HG03039 (cell line): ENCODE data around the gene PDE4D.
A peak's percentile ranks its signal among the peaks of the same experiment; 100 is the strongest.

ENCODE experiments used
- ATAC-seq: cut with Tn5 transposase; IDR thresholded peaks from one replicate; pipeline ENCODE4 v1.9.1; 2021; ENCODE audit warnings: mild to moderate bottlenecking, moderate library complexity; ENCODE audit not compliant: unreplicated experiment

Gene PDE4D

DNA sequence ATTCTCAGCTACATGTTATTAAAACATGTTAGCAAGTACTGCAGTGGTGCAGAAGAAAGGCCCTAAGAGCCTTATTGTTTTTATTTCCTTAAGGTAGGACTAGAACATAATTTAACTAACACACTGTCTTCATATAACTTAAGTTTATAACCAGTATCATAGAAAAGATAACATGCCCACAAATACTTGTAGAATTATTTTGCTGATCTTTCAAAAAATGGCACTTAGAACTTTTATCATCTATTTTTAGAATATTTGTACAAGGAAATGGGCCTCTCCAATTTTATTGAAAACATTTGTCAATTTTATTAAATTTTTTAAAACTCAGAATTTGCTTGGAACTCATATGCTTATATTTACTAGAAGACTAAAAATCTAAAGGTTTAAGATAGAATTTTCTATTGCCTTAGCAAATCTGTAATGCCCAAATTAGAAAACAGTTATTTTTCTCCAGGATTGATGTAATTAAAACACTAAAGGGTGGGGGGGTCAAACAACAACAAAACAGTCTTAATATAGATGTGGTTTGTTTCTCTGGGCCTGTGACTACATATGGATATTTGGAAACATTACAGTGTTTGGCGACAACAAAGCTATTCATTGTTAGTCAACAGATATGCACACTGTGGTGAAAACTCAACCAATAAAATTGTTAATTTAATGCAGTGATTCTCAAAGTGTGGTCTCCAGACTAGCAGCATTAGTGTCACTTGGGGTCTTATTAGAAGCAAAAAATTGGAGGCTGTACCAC, 360.4 kb downstream of the PDE4D start:
- ATAC-seq = no peak

DNA sequence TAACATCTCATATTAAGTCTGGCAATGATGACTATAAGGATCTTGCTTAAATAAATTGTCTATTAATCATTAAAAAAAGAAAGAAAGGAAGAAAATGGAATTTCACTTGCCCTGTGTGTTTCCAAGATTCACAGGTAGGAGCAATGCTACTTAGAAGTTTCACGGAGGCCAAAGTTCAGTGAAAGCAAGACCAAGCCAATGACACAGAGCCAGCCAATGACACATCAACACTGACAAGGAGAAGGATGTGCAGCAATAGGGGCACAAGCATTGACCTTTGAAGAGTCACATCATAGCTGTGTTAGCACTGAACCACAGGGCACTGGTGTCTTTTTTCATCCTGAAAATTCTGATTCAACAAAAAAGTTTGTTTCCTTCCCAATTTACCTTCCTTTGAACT, 364.3 kb downstream of the PDE4D start:
- ATAC-seq = no peak

DNA sequence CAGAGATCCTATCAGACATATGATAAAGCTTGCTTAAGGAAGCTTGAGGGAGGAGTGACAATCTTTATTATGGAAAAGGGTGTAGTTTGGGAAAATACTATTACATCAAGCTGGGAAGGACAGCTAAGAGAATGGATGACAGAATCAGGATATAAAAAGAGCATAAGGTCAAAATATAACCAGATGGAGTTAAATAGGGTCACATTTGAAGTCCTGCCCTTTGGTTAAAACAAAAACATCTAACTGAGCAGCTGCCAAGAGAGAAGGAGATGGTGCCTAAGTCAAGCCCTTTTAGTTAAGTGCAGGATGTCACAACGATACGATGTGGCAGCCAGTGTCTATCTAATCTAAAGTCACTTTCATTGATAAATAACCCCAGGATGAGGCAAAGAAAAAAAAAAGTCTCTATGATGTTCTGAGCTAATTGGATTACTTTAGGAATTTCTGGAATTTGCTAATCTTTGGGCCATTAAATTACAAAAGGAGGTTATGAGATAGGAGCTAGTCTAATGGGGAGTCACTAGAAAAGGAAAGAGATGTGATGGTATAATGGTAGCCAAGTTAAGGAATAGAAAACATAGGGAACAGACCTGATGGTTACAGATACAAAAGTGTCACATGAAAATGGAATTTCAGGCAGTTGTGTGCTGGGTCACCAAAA, 365.2 kb downstream of the PDE4D start:
- ATAC-seq = no peak

DNA sequence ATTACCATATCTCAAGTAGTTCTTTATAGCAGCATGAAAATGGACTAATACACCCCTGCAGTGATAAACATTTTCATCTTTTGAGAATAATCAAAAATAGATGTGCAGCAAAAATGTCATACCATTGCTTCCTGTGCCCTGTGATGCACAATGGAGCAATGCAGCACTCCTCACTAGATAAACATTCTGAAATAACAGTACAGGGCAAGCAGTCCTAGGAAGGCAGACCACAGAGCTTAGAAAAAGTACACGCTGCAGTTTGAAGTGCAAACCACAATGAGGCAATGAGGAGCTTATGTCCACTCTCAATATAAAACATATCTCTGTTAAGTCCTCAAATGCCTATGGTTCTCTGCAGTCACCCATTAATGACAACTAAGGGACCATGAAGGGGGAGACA, 367.6 kb downstream of the PDE4D start:
- no peak for ATAC-seq

DNA sequence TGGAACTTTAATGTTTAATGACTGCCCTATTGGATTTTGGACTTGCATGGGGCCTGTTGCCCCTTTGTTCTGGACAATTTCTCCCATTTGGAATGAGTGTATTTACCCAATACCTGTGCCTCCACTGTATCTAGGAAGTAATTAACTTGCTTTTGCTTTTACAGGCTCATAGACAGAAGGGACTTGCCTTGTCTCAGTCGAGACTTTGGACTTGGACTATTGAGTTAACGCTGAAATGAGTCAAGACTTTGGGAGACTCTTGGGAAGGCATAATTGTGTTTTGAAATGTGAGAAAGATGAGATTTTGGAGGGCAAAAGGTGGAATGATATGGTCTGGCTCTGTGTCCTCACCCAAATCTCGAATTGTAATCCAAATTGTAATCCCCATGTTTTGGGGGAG, 368.2 kb downstream of the PDE4D start:
- no peak for ATAC-seq

- ATAC-seq = no peak
These were observed 371.2 kb downstream of the PDE4D start for GRCh38 chr5:59522201-59522831.

GRCh38 chr5:59521476-59521875, 372.1 kb downstream of the PDE4D start:
- ATAC-seq = no peak

DNA sequence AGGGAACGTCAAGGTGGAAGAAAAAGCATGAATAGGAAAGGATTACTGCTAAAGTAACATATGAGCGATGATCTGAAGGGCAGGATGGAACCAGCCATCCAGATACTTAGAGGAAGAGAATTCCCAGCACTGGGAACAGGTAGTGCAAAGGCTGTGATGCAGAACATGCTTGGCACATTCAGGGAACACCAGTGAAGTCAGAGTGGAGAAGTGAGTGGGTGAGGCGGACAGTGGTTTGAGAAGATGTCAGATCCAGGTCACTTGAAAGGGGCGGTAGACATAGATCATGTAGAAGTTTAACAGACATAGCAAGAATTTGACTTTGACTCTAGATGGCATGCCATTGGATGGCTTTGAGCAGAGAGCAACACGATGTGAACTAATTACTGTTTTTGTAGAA, 374.2 kb downstream of the PDE4D start:
- ATAC-seq = no peak

DNA sequence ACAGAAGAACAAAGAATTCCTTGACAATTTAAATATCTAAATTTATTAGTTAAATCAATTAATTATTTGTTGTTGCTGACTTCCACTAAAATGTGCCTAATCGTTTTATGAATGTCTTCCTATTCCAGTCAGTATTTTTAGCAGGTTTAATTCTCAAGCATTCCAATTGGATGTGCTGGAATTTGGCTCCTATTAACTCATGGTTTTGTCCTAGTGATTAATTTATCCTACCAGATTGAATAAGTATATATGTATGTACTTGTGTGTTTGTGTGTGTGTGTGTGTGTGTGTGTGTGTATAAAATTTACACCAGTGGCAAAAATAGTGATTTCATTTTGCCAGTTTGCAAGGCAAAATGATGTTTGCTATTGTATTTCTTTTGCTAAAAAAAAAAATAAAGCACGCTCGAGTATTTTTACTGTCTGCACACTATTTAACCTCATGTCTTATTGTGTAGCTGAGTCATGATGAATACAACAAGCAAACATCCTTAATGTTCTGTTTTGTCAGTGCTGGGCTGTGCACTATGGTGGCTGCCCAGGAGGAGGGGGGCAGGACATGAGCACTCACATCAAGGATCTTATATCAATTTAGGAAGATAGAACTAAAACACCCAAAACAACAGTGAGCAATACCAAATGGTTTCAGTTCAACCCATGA, 375.5 kb downstream of the PDE4D start:
- no peak for ATAC-seq

GRCh38 chr5:59516161-59516560, 377.4 kb downstream of the PDE4D start:
- no peak for ATAC-seq

DNA sequence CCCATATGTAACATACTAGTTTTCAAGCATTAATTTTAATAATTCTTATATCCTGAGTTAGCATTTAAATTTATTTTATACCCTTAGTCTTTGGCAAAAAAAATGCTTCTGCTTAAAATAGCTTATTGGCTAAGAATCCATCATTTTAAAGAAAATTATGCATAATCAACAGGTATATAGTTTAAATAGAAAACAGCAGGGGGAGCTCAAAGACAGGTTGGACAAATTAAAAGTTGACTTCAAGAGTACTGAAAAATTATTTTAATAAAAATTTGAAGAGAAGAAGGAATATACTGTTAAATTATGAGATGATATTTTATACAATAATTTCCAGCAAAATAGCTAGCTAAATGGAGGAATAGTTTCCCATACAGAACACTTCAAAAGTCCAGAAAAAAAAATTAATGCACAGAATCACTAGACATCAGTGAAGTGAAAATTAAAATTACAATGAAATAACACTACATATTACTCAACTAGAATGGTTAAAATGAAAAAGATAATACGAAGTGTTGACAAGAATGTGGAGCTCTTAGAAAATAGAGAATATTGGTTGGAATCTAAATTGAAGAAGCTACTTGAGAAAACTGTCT, 387.1 kb downstream of the PDE4D start:
- ATAC-seq = no peak

DNA sequence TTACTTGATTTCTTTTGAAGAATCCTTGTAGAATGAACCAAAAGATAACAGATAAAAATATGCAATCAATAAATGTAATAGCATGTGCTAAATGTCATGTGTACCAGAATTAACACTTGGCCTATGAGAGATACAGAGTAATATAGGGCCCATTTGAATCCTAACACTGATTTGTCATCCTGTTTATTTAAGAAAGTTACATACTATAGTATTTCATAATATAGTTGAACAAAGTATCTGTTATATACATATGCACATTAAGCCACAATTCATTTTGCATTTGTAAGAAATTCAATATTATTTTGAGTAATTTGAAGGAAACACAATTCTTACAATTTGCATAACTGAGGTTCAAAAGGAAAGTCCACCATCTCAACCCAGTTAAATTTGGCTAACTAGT, 389.5 kb downstream of the PDE4D start:
- ATAC-seq = no peak

GRCh38 chr5:59503220-59503619, 390.3 kb downstream of the PDE4D start:
- ATAC-seq = no peak

- no peak for ATAC-seq
These were observed 392.2 kb downstream of the PDE4D start for GRCh38 chr5:59501316-59501715.

DNA sequence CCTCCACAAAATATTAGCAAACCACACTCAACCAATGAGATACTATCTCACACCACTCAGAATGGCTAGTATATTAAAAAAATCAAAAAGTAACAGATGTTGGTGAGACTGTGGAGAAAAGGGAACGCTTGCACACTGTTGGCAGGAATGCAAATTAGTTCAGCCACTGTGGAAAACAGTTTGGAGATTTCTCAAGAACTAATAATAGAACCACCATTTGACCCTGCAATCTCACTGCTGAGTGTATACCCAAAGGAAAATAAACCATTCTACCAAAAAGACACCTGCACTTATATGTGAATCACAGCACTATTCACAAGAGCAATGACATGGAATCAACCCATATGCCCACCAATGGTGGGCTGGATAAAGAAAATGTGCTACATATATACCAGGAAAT, 393.5 kb downstream of the PDE4D start:
- no peak for ATAC-seq

- no peak for ATAC-seq
These were observed 396.3 kb downstream of the PDE4D start for GRCh38 chr5:59497207-59497606.

DNA sequence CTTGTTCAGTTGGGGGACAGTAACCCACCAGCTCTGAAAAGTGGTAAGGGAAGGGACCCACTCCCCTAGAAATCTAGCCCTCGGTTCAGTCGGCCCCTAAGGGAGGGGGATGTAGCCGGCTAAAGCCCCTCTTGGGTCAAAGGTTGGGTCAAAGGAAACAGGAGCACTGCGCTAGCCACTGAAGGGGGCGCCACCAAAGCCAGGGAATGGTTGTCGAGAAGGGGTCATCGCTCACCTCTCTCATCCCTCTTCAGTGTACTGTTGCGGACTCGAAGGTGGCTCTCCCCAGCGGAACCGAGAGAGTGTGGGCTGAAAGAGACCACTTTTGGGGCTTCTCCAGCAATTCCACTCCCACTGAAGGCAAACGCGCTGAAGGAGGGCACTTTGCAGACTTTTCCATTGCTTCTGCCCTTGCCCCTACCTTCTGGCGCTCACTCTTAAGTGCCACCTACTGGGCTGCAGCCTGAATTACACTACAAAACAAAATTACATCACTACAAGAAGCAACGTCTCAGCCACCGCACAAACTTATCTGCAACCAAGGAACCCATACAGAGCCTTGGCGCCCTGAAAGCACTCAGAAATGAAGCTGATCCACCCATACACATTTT, 396.9 kb downstream of the PDE4D start:
- ATAC-seq = peak; percentile 75

DNA sequence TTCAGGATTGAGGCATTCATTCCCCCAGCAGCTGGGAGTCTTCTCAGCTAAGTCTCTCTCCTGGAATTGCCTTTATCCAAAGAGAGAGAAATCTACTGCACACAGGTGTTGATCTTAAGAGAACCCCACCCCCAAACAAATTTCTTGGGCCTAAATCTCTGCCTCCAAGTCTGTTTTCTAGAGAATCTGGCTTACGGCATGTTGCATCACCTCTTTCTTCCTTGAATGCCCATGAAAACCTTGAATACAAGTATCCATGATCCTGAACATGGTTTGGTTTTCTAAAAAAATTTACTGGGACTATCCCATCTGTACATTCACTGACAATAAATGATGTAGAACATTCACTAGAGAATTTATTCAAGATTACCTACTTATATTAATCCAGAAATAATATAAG, 401.6 kb downstream of the PDE4D start:
- no peak for ATAC-seq

DNA sequence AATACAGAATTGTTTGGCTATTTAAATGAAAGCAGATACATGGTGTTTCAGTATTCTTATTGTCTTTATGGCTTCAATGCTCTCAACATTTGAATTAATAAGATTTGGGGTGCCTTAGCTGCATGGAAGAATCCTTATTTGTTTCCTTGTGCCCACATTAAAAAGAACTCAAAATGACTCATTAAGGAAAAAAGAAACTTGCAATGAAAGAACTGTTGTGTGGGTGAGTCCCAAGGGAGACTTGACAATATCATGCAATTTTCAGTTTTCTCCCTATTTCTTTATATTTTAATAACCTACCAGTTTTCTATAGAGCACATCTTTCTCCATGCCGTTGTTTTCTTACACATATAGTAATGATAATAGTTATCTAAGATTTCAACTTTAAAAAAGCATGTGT, 404.0 kb downstream of the PDE4D start:
- ATAC-seq = no peak

- no peak for ATAC-seq
These were observed 405.5 kb downstream of the PDE4D start for GRCh38 chr5:59487772-59488729.
